SJSA1 (cell line): ENCODE data around the gene ARL6IP4. TPM values are rescaled to one million over a fixed set of nuclear protein-coding genes. Genes with fewer than 3 reads are reported as not detected.
"Not testable (repeated sequence)": the region's sequence is repeated elsewhere in the genome, so short reads cannot be mapped to it uniquely, and the experiment has no call there.

Source experiments
- DNase-seq, 2 experiments: peaks; one replicate each; pipeline ENCODE4 v3.0.0-alpha.2; 2015 to 2020; ENCODE audit warnings: low spot score in 2 of 2, low read depth in 1 of 2
- H3K27ac ChIP-seq: fragments of 250-450 bp; sonication (Bioruptor Pico); 2 replicates; pipeline ENCODE4 v1.5.1; 2020; ENCODE audit warnings: mild to moderate bottlenecking, moderate library complexity
- H3K27me3 ChIP-seq: fragments of 250-450 bp; sonication (Bioruptor Pico); replicated peaks from 2 replicates; pipeline ENCODE4 v1.5.1; 2020; ENCODE audit warnings: mild to moderate bottlenecking, moderate library complexity
- H3K36me3 ChIP-seq: fragments of 250-450 bp; sonication (Bioruptor Pico); 2 replicates; pipeline ENCODE4 v1.5.1; 2020; ENCODE audit warnings: mild to moderate bottlenecking
- H3K4me1 ChIP-seq: fragments of 250-450 bp; sonication (Bioruptor Pico); replicated peaks from 2 replicates; pipeline ENCODE4 v1.6.1; 2021; ENCODE audit warnings: mild to moderate bottlenecking
- H3K4me3 ChIP-seq: fragments of 250-450 bp; sonication (Bioruptor Pico); 2 replicates; pipeline ENCODE4 v1.5.1; 2020; ENCODE audit warnings: mild to moderate bottlenecking
- H3K9me3 ChIP-seq: fragments of 250-450 bp; sonication (Bioruptor Pico); replicated peaks from 2 replicates; pipeline ENCODE4 v1.5.1; 2020; ENCODE audit warnings: mild to moderate bottlenecking
- total RNA-seq: library from RNA; depleted of rRNA; stranded (reverse); fragments of >200 nt; shearing (Covaris generic); gene quantifications from 2 replicates; pipeline ENCODE4 v1.2.3, GENCODE V29; 2014; rRNA removed

Gene ARL6IP4
- total RNA-seq = 263 and 326 TPM in 2 replicates

DNA sequence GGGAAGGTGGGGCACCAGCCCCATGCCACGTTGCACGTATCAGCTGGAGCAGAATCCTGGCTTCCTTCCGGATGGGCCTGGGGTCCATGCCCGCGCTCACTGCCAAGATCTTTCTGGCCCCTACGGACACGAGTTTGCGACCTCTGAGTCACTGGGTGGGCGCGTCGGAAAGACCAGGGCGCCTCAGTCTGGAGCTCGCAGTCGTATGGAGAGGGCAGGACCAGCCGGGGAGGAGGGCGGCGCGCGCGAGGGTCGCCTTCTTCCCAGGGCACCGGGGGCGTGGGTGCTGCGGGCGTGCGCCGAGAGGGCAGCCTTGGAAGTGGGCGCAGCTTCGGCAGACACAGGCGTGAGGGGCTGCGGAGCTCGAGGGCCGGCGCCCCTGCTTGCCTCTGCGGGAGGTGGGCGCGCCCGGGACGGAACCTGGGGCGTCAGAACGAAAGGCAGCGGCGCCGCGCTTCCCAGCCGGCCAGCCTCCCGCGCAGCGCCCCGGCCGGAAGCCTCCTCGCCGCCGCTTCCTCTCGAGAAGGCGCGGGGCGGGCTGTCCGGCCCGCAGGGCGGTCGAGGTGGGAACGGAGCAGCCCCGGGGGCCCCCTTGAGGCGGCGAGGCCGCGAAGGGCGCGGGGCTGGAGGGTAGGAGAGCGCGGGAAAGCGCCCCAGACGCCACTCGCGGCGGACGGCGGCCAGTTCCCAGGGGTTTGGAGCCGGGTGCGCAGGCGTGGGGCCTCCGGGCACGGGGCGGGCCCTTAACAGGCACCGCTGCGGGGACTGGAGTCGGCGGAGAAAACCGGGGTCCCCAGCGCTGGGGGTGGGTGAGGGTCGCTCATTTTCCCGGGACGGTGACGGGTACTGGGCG lies at the start of gene ARL6IP4:
ARL6IP4 (plus strand) TSS at position 499 of the 853 bp plus-strand sequence. CDS start 459 bp downstream, outside the sequence.
- no peaks in the 10 kb centered on the region for H3K9me3 ChIP-seq
- peak; percentile 71 to 78 for DNase-seq

GRCh38 chr12:122932207-122932606 lies 48.3 kb upstream of the ARL6IP4 start:
- H3K4me3 ChIP-seq = no peak overlapping the region
- DNase-seq = no peak
- H3K27ac ChIP-seq = no peak overlapping the region

More for the DNA sequence above, at the start of gene ARL6IP4:
- Histone ChIP-seq H3K27ac (peak within 1 kb of the TSS; percentile 69), H3K4me1 (peaks cover 37% of the 10 kb centered on the region), H3K4me3 (peak within 1 kb of the TSS; percentile 89), H3K36me3 (peaks cover 81% of the 10 kb centered on the region), H3K27me3 (no peaks in the 10 kb centered on the region)

GRCh38 chr12:122934722-122935121 lies 45.8 kb upstream of the ARL6IP4 start:
- Histone ChIP-seq H3K4me1 (peaks cover 8% of the 10 kb centered on the region), H3K27me3 (no peaks in the 10 kb centered on the region), H3K36me3 (no peaks in the 10 kb centered on the region; the same call in 1 of the 2 replicates), H3K9me3 (no peaks in the 10 kb centered on the region), H3K27ac (no peak overlapping the region), H3K4me3 (no peak overlapping the region)
- no peak for DNase-seq

More at GRCh38 chr12:122932207-122932606, 48.3 kb upstream of the ARL6IP4 start:
- H3K9me3 ChIP-seq = no peaks in the 10 kb centered on the region
- no peaks in the 10 kb centered on the region for H3K4me1 ChIP-seq
- H3K27me3 ChIP-seq = no peaks in the 10 kb centered on the region
- H3K36me3 ChIP-seq = no peaks in the 10 kb centered on the region

DNA sequence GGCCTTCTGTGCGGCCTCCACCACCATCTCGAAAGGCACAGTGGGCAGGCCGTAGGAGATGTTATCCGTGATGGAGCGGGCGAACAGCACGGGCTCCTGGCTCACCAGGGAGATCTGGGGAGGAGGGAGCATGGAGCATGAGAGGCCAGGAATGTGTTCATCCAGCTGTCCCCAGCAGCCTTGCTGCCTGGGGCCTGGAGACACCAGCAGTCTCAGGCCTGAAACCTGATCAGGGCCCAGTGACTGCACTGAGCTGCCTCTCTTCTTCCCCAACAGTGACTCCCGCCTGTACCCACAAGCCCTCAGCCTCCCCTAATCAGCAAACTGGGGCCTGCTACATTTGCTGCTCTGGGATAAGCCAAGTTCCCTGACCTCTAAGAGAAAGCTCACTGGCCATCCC lies 45.2 kb upstream of the ARL6IP4 start:
- Histone ChIP-seq H3K36me3 (no peaks in the 10 kb centered on the region; the same call in 1 of the 2 replicates), H3K27me3 (no peaks in the 10 kb centered on the region), H3K9me3 (no peaks in the 10 kb centered on the region), H3K27ac (no peak overlapping the region), H3K4me1 (peaks cover 8% of the 10 kb centered on the region), H3K4me3 (no peak overlapping the region)
- no peak for DNase-seq

DNA sequence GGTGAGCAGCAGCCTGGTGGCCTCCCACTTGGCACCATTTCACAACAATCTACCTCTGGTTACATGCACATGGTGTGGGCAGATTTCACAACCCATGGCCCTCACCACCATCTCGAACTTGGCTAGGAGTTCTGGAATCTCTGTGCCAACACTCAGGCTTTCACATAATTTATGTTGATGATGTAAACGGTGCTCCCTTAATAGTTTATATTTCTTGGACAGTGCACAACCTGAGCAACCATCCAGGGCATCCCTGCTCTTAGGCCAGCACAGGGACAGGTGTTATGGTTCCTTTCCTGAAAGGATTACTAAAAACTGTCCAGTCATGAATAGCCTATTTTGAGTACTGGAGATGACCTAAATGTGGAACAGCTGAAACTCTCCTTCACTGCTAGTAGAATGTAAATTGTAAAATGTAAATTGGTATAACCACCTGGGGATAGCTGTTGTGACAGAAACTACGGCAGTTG lies 42.8 kb upstream of the ARL6IP4 start:
- Histone ChIP-seq H3K36me3 (no peaks in the 10 kb centered on the region; the same call in 1 of the 2 replicates), H3K9me3 (no peaks in the 10 kb centered on the region), H3K27me3 (no peaks in the 10 kb centered on the region), H3K4me1 (peaks cover 27% of the 10 kb centered on the region), H3K27ac (no peak overlapping the region), H3K4me3 (no peak overlapping the region)
- no peak for DNase-seq

DNA sequence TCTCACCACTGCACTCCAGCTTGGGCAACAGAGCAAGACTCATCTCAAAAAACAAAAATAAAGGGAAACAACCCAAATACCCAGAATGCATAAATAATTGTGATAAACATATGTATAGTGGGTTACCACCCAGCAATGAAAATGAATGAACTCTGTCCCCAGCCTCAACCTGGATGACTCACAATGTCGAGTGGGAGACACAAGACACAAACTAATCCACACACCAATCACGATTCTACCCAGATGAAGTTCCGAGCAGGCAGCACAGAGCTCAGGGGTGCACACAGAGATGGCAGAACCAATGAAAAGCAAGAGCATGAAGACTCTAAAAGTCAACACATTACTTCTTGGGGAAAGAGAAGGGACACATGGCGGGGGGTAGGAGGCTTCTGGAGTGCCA lies 41.4 kb upstream of the ARL6IP4 start:
- H3K27ac ChIP-seq = no peak overlapping the region
- no peak for DNase-seq
- no peak overlapping the region for H3K4me3 ChIP-seq
- no peaks in the 10 kb centered on the region for H3K27me3 ChIP-seq
- no peaks in the 10 kb centered on the region for H3K9me3 ChIP-seq
- H3K36me3 ChIP-seq = no peaks in the 10 kb centered on the region; the same call in 1 of the 2 replicates
- peaks cover 42% of the 10 kb centered on the region for H3K4me1 ChIP-seq

DNA sequence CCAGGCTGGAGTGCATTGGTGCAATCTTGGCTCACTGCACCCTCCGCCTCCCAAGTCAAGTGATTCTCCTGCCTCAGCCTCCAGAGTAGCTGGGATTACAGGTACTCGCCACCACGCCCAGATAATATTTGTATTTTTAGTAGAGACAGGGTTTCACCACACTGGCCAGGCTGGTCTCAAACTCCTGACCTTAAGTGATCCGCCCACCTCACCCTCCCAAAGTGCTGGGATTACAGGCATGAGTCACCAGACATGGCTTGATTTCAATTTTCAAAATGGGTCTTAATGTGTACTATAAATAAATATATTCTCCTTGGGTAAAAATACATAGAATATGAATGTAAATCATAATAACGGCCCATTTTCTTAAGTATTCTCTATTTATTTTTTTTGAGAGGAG lies 39.1 kb upstream of the ARL6IP4 start:
- not testable (repeated sequence) for H3K27ac ChIP-seq, DNase-seq, H3K36me3 ChIP-seq, H3K27me3 ChIP-seq, H3K9me3 ChIP-seq, H3K4me3 ChIP-seq
- H3K4me1 ChIP-seq = peaks cover 60% of the 10 kb centered on the region

- H3K27me3 ChIP-seq = no peaks in the 10 kb centered on the region
- H3K4me1 ChIP-seq = peaks cover 73% of the 10 kb centered on the region
- no peak overlapping the region for H3K4me3 ChIP-seq
- H3K36me3 ChIP-seq = no peaks in the 10 kb centered on the region; the same call in 1 of the 2 replicates
- H3K27ac ChIP-seq = no peak overlapping the region
- H3K9me3 ChIP-seq = no peaks in the 10 kb centered on the region
- DNase-seq = peak; percentile 33 to 59
Observed at GRCh38 chr12:122942637-122943036, 37.8 kb upstream of the ARL6IP4 start.

DNA sequence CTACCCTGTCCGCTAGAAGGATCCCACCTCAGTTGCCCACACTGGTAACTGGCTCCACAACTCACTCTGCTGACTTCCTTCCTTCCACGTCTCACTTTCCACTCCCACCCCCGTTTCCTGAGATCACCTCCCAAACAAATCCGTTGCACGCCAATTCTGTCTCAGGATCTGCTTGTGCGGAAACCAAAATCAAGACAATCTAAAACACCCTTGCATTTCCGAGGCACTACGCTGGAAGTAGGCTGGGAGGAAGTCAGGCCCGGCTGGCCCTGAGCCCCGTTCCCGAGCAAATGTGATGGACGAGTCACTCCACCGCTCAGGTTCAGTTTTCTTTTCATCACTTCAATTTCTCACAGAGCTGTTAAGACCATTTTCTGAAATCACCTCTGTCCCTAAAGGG lies 37.3 kb upstream of the ARL6IP4 start:
- H3K36me3 ChIP-seq = peaks cover 5% of the 10 kb centered on the region
- no peak for DNase-seq

DNA sequence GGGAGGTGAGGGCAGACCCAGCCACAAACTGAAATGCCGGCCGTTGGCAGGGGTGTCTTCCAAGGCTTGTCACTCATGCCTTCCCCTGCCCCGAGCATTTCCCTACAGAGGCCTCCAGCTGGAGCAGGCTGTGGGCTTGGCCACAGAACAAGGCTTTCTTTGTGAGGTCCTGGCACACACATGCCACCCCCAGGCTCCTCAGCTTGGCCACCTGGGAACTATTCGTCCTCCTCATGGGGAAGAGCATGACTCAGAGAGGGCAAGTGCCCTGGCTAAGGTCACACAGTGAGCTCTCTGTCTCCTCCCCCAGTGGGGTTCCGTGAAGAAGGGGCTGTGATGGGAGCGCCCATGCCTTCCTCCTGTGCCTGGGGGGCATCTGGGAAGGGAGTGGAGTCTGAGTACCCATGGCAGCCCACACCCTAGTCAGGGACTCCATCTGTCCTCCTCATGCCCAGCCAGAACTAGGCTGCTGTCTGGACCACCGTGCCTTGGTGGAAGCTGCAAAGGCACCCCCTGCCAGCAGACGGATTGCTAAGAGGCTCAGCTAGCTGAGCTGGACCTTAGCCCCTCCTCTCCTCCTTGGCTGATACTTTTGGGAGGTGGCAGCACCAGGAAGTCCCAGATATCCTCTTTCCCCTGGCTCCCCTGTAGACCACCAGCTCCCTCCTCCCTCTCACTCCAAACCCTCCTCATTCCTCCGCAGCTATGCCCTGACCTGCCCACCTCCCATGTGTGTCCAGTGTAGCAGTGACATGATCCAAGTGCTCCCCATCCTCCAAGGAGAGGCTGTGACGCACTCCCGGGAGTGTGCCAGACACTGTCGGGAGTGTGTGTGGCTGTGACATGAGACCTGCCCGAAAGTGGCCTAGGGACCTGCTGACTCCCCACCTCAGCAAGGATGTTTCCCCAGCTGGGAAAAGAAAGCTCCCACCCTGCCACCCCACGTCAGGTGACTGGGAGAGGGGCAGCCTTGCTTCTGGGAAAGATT lies 35.6 kb upstream of the ARL6IP4 start:
- Histone ChIP-seq H3K4me1 (peaks cover 84% of the 10 kb centered on the region), H3K36me3 (peaks cover 15% of the 10 kb centered on the region), H3K4me3 (no peak overlapping the region), H3K27ac (peak overlapping the region; percentile 16), H3K9me3 (no peaks in the 10 kb centered on the region), H3K27me3 (no peaks in the 10 kb centered on the region)
- DNase-seq = peak; percentile 47 to 71

More for the DNA sequence above, 37.3 kb upstream of the ARL6IP4 start:
- H3K27ac ChIP-seq = no peak overlapping the region
- H3K9me3 ChIP-seq = no peaks in the 10 kb centered on the region
- H3K27me3 ChIP-seq = no peaks in the 10 kb centered on the region
- peaks cover 79% of the 10 kb centered on the region for H3K4me1 ChIP-seq
- H3K4me3 ChIP-seq = no peak overlapping the region

DNA sequence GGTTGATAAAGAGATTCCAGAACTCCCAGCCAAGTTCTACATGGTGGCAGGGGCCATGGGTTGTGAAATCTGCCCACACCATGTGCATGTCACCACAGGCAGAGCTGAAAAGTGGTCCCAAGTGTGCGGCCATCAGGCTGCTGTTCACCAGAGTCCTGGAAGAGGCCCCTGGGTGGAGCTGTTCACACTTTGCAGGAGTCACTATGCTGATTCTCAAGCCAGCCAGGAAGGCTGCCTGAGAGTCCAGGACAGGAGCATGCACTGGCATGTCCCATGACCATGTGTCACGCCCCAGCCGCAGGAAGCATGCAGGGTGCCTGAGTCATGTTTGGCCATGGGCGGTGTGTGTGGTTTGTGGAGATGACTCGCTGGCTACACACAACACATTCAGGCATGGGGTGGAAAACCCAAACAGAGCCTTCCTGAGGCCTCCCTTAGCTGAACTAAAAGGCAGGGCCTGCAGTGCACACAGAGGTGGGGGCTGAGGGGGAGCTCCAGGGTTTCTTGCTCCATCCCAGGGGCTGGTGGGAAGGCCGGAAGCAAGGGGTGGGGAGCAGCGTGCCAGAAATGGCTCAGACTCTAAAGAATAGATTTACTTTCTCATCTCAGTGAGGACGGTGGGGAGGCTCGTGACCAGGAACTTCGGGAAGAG lies 33.7 kb upstream of the ARL6IP4 start:
- Histone ChIP-seq H3K27me3 (no peaks in the 10 kb centered on the region), H3K27ac (peak overlapping the region; percentile 80), H3K9me3 (no peaks in the 10 kb centered on the region), H3K36me3 (peaks cover 15% of the 10 kb centered on the region), H3K4me1 (peaks cover 83% of the 10 kb centered on the region), H3K4me3 (no peak overlapping the region)
- DNase-seq = peak; percentile 93 to 98

- Histone ChIP-seq H3K4me3 (no peak overlapping the region), H3K27me3 (no peaks in the 10 kb centered on the region), H3K27ac (peak overlapping the region; percentile 80), H3K36me3 (peaks cover 17% of the 10 kb centered on the region), H3K9me3 (no peaks in the 10 kb centered on the region), H3K4me1 (peaks cover 81% of the 10 kb centered on the region)
- DNase-seq = no peak
Observed at GRCh38 chr12:122947352-122947792, 33.1 kb upstream of the ARL6IP4 start.

GRCh38 chr12:122948605-122949004 lies 31.9 kb upstream of the ARL6IP4 start:
- Histone ChIP-seq H3K9me3 (no peaks in the 10 kb centered on the region), H3K27ac (no peak overlapping the region), H3K4me3 (no peak overlapping the region), H3K36me3 (peaks cover 17% of the 10 kb centered on the region), H3K27me3 (no peaks in the 10 kb centered on the region), H3K4me1 (peaks cover 68% of the 10 kb centered on the region)
- DNase-seq = no peak
